ENCODE measurements around the gene DYNLT1. TPM values are rescaled to one million over a fixed set of nuclear protein-coding genes. Genes with fewer than 3 reads are reported as not detected.

Gene DYNLT1
- total RNA-seq, 1 donor from 2014 or later = 118 TPM

DNA sequence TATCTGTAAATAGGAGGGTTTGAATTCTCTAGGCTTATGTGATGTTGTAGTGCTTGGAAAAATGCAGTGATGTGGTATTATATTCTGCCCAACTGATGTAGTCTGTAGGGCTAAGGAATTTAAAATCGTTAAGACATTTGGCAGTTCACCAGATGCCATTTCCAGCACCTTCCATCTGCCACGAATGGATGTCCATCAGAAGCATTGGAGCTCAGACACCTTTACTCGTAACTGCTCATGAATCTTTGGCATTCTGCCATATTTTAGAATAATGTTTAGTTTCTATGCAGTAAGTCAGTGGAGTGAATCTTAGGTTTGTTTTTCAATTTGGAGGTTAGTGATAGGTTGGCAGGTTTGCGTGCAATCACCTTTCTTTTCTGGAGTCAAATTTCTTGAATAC lies 3.0 kb upstream of the DYNLT1 start:
- Mint-ChIP-seq H3K4me1 (peaks cover 25% of the 10 kb centered on the region), H3K27me3 (ENCODE audit: low read depth) (peaks cover 30% of the 10 kb centered on the region), H3K36me3 (ENCODE audit: low read depth) (no peaks in the 10 kb centered on the region), H3K27ac (ENCODE audit: unreplicated experiment) (no peak overlapping the region), H3K4me3 (peak overlapping the region; percentile 92), H3K9me3 (no peaks in the 10 kb centered on the region)
- TF ChIP-seq, protein P1, sequence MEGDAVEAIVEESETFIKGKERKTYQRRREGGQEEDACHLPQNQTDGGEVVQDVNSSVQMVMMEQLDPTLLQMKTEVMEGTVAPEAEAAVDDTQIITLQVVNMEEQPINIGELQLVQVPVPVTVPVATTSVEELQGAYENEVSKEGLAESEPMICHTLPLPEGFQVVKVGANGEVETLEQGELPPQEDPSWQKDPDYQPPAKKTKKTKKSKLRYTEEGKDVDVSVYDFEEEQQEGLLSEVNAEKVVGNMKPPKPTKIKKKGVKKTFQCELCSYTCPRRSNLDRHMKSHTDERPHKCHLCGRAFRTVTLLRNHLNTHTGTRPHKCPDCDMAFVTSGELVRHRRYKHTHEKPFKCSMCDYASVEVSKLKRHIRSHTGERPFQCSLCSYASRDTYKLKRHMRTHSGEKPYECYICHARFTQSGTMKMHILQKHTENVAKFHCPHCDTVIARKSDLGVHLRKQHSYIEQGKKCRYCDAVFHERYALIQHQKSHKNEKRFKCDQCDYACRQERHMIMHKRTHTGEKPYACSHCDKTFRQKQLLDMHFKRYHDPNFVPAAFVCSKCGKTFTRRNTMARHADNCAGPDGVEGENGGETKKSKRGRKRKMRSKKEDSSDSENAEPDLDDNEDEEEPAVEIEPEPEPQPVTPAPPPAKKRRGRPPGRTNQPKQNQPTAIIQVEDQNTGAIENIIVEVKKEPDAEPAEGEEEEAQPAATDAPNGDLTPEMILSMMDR (conservative IDR thresholded peaks at IDR 0.05) = no peak
- DNase-seq (ENCODE audit: low read depth, low spot score) = no peak

DNA sequence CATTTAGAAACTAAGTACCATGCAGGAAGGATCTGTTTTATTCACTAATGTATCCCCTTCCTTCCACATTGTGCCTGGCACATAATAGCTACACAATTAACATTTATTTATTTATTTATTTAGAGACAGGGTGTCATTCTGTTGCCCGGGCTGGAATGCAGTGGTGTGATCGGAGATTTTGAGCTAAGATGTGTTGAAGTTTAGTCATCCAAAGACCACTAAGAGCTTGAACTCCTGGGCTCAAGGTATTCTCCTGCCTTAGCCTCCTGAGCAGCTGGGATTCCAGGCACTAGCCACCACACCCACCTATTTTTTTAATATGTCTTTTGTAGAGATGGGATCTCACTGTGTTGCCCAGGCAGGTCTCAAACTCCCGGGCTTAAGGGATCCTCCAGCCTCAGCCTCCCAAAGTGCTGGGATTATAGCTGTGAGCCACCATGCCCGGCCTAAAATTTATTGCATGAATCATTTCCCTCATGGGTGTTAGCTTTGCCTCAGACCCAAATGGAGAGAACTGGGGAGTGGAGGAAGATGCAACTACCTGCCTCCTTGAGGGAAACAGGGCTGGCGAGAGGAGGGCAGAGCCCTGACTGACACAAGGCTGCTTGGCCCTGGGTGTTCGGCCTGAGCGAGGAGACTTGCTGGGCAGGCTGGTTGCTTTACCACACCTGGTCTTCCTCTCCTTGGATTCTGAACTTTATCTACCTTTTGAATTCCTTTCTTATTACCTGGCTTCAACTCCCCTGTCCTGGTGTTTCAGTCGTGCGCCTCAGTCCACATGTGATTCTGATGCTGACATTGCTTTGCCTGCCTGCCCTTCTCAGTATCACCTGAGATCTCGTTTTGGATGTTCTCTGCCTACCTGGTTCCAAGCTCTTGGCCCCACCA lies 1.7 kb upstream of the DYNLT1 start:
- H3K27me3 Mint-ChIP-seq (ENCODE audit: low read depth) = peaks cover 30% of the 10 kb centered on the region
- no peaks in the 10 kb centered on the region for H3K9me3 Mint-ChIP-seq
- no peak for DNase-seq (ENCODE audit: low read depth, low spot score)
- H3K27ac Mint-ChIP-seq (ENCODE audit: unreplicated experiment) = no peak overlapping the region
- TF ChIP-seq, protein P1 (conservative IDR thresholded peaks at IDR 0.05) = no peak
- H3K4me3 Mint-ChIP-seq = peak overlapping the region; percentile 92
- peaks cover 32% of the 10 kb centered on the region for H3K4me1 Mint-ChIP-seq
- no peaks in the 10 kb centered on the region for H3K36me3 Mint-ChIP-seq (ENCODE audit: low read depth)

DNA sequence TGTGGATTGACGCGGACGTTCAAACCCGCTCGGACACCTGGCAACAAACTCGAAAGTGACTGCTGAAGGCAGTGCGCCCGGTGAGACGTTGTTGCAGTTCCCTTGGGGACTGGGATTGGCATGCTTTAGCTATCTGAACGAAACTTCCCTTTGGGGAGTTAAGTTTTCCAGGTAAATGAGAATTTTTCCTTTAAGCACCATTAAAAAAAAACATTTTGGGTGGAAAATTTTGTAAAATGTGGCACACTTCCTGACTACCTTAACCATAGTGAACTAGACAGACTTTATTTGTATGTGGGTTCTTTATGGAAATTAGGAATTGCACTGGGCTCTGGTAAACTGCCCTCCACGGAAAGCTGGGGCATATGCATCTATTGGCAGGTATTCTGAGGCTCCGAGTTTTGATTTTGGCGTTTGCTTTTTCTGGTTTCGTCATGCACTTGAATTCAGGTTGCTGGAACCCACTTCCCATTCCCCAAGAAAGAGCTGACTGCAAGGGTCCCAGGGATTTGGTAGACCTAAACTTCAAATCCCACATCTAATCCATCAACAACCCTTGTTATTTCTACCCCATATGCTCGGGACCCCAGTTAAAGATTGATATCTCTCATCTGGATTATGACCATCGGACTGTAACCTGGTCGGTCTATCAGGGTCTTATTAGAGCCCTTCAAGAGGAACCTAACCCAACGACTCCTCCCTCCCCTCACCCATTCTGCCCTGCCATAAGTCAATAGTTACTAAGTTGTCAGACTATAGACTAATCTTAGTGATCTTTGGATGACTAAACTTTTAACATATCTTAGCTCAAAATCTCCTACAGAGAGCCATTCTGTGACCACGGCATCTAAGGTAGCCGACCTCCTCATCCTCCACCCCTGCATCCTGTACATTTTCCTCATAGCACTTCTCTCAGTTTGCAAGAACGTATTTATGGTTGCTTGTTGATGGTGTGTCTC lies 800 bp upstream of the DYNLT1 start:
- H3K27ac Mint-ChIP-seq (ENCODE audit: unreplicated experiment) = peak overlapping the region; percentile 32
- H3K27me3 Mint-ChIP-seq (ENCODE audit: low read depth) = peaks cover 30% of the 10 kb centered on the region
- H3K4me3 Mint-ChIP-seq = peak overlapping the region; percentile 92
- TF ChIP-seq, protein P1 (conservative IDR thresholded peaks at IDR 0.05) = no peak
- no peak for DNase-seq (ENCODE audit: low read depth, low spot score)
- no peaks in the 10 kb centered on the region for H3K9me3 Mint-ChIP-seq
- H3K4me1 Mint-ChIP-seq = peaks cover 41% of the 10 kb centered on the region
- H3K36me3 Mint-ChIP-seq (ENCODE audit: low read depth) = peaks cover 2% of the 10 kb centered on the region

DNA sequence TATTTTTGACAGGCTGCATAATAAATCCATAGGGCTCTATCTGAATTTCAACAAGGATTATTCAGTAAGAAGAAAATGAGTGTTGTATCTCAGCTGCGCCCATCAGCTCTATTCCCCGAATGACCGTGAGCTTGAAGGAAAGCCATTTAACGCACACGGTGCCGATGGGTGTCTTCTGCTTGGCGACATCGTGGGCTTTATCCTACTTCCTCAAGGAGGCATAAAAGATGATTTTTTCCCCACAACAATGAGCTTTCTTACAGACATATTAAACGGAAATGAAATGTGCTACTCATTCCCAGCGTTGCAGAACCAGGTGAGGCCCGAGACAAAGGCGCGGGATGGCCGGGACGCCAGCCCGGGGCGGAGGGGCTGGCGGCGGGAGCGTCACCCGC lies 710 bp downstream of the DYNLT1 start:
- Mint-ChIP-seq H3K4me3 (peak overlapping the region; percentile 98), H3K27ac (ENCODE audit: unreplicated experiment) (peak overlapping the region; percentile 99), H3K36me3 (ENCODE audit: low read depth) (peaks cover 3% of the 10 kb centered on the region), H3K27me3 (ENCODE audit: low read depth) (peaks cover 25% of the 10 kb centered on the region), H3K9me3 (no peaks in the 10 kb centered on the region), H3K4me1 (peaks cover 42% of the 10 kb centered on the region)
- DNase-seq (ENCODE audit: low read depth, low spot score) = no peak
- TF ChIP-seq, protein P1 (conservative IDR thresholded peaks at IDR 0.05) = no peak

DNA sequence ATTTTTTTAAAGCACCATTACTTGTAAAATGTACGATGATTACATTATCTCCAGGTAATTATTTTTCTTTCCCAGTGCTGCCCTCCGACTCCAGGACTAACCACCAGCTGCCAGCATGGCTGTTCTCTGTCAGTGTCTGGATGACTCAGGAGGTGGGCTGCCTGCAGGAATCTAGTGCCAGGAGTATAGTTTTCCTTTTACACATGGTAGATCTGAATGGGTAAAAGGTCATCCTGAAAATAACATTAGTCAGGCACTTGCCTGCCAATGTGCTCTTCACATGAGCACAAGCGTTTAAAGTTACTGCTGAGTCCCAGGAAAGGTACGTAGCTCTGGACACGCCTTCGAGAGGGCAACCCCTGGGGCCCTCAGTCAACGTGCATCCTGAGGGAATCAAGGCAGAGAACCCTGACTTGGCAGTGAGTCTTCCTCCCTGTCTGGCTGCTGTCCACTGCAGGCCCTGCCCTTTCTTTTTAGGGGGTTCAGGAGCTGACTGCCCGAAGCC lies 2.4 kb downstream of the DYNLT1 start:
- peak overlapping the region; percentile 35 for H3K4me3 Mint-ChIP-seq
- peaks cover 15% of the 10 kb centered on the region for H3K27me3 Mint-ChIP-seq (ENCODE audit: low read depth)
- peaks cover 48% of the 10 kb centered on the region for H3K4me1 Mint-ChIP-seq
- TF ChIP-seq, protein P1 (conservative IDR thresholded peaks at IDR 0.05) = no peak
- H3K9me3 Mint-ChIP-seq = no peaks in the 10 kb centered on the region
- no peak overlapping the region for H3K27ac Mint-ChIP-seq (ENCODE audit: unreplicated experiment)
- DNase-seq (ENCODE audit: low read depth, low spot score) = no peak
- H3K36me3 Mint-ChIP-seq (ENCODE audit: low read depth) = peaks cover 7% of the 10 kb centered on the region

Data from neural crest cell (in vitro differentiated cells).